Tibial nerve (tissue), 4 donors: Measurements from ENCODE around the gene VSIG8. TPM values are rescaled to one million over a fixed set of nuclear protein-coding genes. Genes with fewer than 3 reads are reported as not detected.
A peak's percentile ranks its signal among the peaks of the same experiment; 100 is the strongest.

Experiments
- DNase-seq, 2 donors: peaks; one replicate each; pipeline ENCODE4 v3.0.0-alpha.2; 2019; ENCODE audit warnings: low spot score in 2 of 2
- H3K27ac ChIP-seq, 4 donors: fragments of 200-600 bp; sonication (generic) in 3 of 4; one replicate each; pipeline ENCODE4 v1.5.1; 2017 to 2019; ENCODE audit warnings: mild to moderate bottlenecking in 1 of 4
- H3K27me3 ChIP-seq, 2 donors: fragments of 200-600 bp; sonication (generic) in 1 of 2; one replicate each; pipeline versions ENCODE4 v1.5.1 to v1.6.0; 2017 to 2019
- H3K36me3 ChIP-seq, 3 donors: fragments of 200-600 bp; sonication (generic); one replicate each; pipeline ENCODE4 v1.5.1; 2018 to 2019
- H3K4me1 ChIP-seq, 4 donors: fragments of 200-600 bp; sonication (generic) in 3 of 4; one replicate each; pipeline ENCODE4 v1.5.1; 2017 to 2019
- H3K4me3 ChIP-seq, 4 donors: fragments of 200-600 bp; sonication (generic) in 3 of 4; one replicate each; pipeline ENCODE4 v1.5.1; 2017 to 2019; ENCODE audit warnings: mild to moderate bottlenecking in 1 of 4, moderate library complexity in 1 of 4
- H3K9me3 ChIP-seq, 4 donors: fragments of 200-600 bp; sonication (generic) in 3 of 4; one replicate each; pipeline ENCODE4 v1.5.1; 2017 to 2019
- EP300 ChIP-seq, 2 donors: sonication (generic); formaldehyde crosslinking; IDR thresholded peaks; one replicate each; pipeline ENCODE4 v1.6.1; 2017; ENCODE audit warnings: antibody characterized with exemption in 2 of 2, mild to moderate bottlenecking in 1 of 2
- POLR2A ChIP-seq, 2 donors: fragments of 450-650 bp; IDR thresholded peaks; one replicate each; pipeline ENCODE4 v1.6.1; 2017; ENCODE audit warnings: antibody characterized with exemption in 2 of 2, mild to moderate bottlenecking in 2 of 2, moderate library complexity in 2 of 2
- WGBS, 2 donors: methylation state at CpG; one replicate each; pipeline ENCODE4 v1.1.5; 2018; 5-methylcytosine and 5-hydroxymethylcytosine counted together
- total RNA-seq, 4 donors: library from RNA; depleted of rRNA; stranded (reverse); fragments of >200 nt; gene quantifications; one replicate each; pipeline ENCODE4 v1.1.0, GENCODE V29; 2016
- TF ChIP-seq, protein P1 (sequence below), 5 experiments: fragments of 200-600 bp in 3 of 5; fragments of 450-650 bp in 2 of 5; sonication (generic) in 3 of 5; IDR thresholded peaks; one replicate each; pipeline ENCODE4 v1.5.1; 2016 to 2019; ENCODE audit warnings: antibody characterized with exemption in 5 of 5, mild to moderate bottlenecking in 3 of 5, moderate library complexity in 2 of 5

Gene VSIG8
- total RNA-seq, 4 donors from 2014 or later: 0.20 TPM; not detected in 3

DNA sequence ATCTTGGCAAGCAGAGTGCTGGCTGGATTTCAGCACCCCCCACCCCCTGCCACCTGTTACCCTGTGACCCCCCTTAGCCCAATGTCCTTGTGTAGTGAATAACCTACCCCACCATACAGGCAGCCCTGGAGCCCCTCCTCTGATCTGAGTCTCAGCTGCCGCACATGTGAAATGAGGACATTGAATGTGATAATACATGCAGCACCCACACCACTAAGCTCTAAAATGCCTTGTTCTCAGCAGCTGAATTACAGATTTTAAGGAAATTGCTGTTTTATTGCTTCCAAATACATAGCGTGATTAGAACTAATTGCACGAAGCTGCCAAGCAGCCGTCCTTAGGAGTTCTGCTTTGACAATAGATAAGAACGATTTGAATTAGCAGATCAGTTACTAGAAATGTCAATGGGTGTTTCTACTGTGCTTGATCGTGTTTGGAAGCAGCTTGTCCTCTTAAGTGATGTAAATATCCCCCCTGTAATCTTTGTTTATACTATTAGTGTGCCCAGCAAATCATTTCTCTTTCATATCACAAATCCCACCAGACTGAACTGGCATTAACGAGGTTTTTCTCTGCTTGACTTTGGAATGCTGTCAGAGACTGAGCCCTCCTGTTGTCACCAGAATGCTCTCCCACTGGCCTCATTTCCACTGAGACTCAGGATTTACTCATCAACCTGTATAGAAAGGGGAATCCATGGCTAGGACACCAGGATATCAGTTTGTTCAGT is 30.9 kb downstream of the VSIG8 start:
- 39 to 71% methylated on average over 7 of the region's 7 CpGs for WGBS, 2 donors
- H3K4me1 ChIP-seq: peaks cover 0 to 6% (median 0%) of the 10 kb centered on the region in 4 donors

DNA sequence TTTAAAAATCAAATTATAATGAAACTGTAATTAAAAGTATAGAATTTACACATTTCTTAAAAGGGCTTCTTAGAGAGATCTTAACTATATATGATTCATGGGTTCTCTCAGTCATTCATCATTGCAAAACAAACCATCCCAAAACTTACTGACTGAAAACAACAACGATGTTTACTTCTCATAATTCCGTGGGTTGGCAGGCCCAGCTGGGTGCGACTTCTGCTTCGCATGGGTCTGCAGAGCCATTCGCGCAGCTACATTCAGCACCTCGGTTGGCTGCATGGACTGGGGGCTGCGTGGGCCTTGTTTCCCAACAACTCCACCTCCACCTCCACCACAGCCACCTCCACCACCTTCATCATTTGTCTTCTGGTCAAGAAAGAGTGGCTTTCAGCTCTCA is 31.7 kb downstream of the VSIG8 start:
- Histone ChIP-seq H3K4me1 (peaks cover 0 to 6% (median 0%) of the 10 kb centered on the region in 4 donors), H3K4me3 (no peak overlapping the region), H3K27me3 (no peaks in the 10 kb centered on the region), H3K36me3 (peaks cover 0 to 19% (median 0%) of the 10 kb centered on the region in 3 donors), H3K9me3 (no peaks in the 10 kb centered on the region), H3K27ac (no peak overlapping the region)
- DNase-seq: no peak
- TF ChIP-seq POLR2A (IDR thresholded peaks at IDR 0.05) (no peak), EP300 (IDR thresholded peaks at IDR 0.05) (no peak)
- TF ChIP-seq, protein P1, sequence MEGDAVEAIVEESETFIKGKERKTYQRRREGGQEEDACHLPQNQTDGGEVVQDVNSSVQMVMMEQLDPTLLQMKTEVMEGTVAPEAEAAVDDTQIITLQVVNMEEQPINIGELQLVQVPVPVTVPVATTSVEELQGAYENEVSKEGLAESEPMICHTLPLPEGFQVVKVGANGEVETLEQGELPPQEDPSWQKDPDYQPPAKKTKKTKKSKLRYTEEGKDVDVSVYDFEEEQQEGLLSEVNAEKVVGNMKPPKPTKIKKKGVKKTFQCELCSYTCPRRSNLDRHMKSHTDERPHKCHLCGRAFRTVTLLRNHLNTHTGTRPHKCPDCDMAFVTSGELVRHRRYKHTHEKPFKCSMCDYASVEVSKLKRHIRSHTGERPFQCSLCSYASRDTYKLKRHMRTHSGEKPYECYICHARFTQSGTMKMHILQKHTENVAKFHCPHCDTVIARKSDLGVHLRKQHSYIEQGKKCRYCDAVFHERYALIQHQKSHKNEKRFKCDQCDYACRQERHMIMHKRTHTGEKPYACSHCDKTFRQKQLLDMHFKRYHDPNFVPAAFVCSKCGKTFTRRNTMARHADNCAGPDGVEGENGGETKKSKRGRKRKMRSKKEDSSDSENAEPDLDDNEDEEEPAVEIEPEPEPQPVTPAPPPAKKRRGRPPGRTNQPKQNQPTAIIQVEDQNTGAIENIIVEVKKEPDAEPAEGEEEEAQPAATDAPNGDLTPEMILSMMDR (IDR thresholded peaks at IDR 0.05): no peak
- WGBS, 2 donors: 76 to 84% methylated on average over 8 of the region's 8 CpGs

More for the DNA sequence above, 30.9 kb downstream of the VSIG8 start:
- peaks cover 0 to 28% (median 0%) of the 10 kb centered on the region in 3 donors for H3K36me3 ChIP-seq
- H3K27ac ChIP-seq: no peak overlapping the region
- DNase-seq: no peak
- no peaks in the 10 kb centered on the region for H3K27me3 ChIP-seq
- TF ChIP-seq EP300 (IDR thresholded peaks at IDR 0.05): no peak
- TF ChIP-seq, protein P1 (IDR thresholded peaks at IDR 0.05): no peak
- no peak for TF ChIP-seq POLR2A (IDR thresholded peaks at IDR 0.05)
- no peak overlapping the region for H3K4me3 ChIP-seq
- H3K9me3 ChIP-seq: no peaks in the 10 kb centered on the region

DNA sequence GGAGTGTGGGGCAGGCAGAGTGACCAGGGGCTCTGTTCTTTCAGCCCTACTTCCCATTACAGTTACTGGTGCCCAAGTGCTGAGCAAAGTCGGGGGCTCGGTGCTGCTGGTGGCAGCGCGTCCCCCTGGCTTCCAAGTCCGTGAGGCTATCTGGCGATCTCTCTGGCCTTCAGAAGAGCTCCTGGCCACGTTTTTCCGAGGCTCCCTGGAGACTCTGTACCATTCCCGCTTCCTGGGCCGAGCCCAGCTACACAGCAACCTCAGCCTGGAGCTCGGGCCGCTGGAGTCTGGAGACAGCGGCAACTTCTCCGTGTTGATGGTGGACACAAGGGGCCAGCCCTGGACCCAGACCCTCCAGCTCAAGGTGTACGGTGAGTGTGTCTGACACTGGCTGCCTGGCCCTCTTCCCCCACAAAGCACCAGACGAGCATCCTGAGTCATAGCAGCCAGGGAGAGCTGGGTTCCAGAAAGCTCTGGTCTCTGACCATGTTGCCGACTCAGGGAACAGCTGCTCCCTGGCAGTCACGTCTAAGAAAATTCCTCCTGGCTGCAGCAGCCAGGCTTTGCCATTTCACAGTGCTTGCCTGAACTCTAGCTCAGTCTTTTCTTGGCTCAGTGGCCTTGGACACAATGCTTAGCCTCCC is 32.5 kb downstream of the VSIG8 start:
- Histone ChIP-seq H3K27me3 (no peaks in the 10 kb centered on the region), H3K9me3 (no peaks in the 10 kb centered on the region), H3K36me3 (peaks cover 0 to 11% (median 0%) of the 10 kb centered on the region in 3 donors), H3K4me1 (peaks cover 0 to 6% (median 0%) of the 10 kb centered on the region in 4 donors), H3K4me3 (no peak overlapping the region), H3K27ac (no peak overlapping the region)
- 83 to 85% methylated on average over 12 to 14 of the region's 18 CpGs for WGBS, 2 donors
- no peak for DNase-seq
- TF ChIP-seq, protein P1 (IDR thresholded peaks at IDR 0.05): no peak
- no peak for TF ChIP-seq EP300 (IDR thresholded peaks at IDR 0.05)

DNA sequence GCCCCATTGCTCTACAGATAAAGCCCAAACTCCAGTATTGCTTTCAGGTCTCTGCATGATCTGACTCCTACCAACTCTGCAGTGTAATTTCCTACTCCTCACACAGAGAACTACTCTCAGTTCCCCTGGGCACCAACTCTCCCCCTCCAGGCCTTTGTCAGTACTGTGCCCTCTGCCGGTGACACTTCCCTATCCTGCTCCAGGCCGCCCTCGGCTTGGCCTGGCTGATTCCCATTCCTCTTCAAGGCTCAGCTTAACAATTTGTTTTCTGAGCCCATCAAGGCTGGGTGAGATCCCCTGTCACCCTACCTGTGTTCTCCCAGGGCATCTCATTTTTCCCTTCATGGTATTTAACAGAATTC is 33.2 kb downstream of the VSIG8 start:
- Histone ChIP-seq H3K27me3 (peaks cover 0 to 1% of the 10 kb centered on the region in 2 donors), H3K27ac (no peak overlapping the region), H3K36me3 (peaks cover 0 to 5% (median 0%) of the 10 kb centered on the region in 3 donors), H3K4me1 (peaks cover 0 to 6% (median 0%) of the 10 kb centered on the region in 4 donors), H3K4me3 (no peak overlapping the region), H3K9me3 (no peaks in the 10 kb centered on the region)
- 22 to 27% methylated on average over 3 of the region's 3 CpGs for WGBS, 2 donors
- TF ChIP-seq, protein P1 (IDR thresholded peaks at IDR 0.05): peak; percentile 28 to 55 (median 44)
- TF ChIP-seq EP300 (IDR thresholded peaks at IDR 0.05): no peak
- TF ChIP-seq POLR2A (IDR thresholded peaks at IDR 0.05): no peak
- DNase-seq: peak; percentile 32 to 37
